HG03066 (cell line): ENCODE data around the gene CHST1.

Experiments used
- ATAC-seq: cut with Tn5 transposase; IDR thresholded peaks from one replicate; pipeline ENCODE4 v1.9.1; 2021; ENCODE audit warnings: low read depth; ENCODE audit not compliant: unreplicated experiment

CHST1 gene

DNA sequence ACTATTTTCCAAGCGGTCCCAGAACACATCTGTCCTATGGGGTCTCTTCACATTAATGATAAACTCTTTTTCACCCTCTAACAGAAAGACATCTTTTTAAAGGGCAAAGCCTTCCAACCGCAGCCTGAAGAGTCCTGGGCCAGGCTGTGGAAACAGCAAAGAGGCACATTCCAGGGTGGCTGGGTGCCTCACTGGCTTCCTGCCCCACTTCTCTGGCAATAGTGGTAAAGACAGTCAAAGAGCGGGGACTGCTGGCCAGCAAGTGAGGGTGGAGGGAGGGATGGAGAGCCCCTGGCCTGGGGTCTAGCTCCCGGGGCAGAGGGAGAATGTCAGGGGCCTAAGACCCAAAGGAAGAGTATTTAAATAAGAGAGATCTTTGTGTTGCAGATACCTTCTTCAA, 10.2 kb upstream of the CHST1 start:
- no peak for ATAC-seq

DNA sequence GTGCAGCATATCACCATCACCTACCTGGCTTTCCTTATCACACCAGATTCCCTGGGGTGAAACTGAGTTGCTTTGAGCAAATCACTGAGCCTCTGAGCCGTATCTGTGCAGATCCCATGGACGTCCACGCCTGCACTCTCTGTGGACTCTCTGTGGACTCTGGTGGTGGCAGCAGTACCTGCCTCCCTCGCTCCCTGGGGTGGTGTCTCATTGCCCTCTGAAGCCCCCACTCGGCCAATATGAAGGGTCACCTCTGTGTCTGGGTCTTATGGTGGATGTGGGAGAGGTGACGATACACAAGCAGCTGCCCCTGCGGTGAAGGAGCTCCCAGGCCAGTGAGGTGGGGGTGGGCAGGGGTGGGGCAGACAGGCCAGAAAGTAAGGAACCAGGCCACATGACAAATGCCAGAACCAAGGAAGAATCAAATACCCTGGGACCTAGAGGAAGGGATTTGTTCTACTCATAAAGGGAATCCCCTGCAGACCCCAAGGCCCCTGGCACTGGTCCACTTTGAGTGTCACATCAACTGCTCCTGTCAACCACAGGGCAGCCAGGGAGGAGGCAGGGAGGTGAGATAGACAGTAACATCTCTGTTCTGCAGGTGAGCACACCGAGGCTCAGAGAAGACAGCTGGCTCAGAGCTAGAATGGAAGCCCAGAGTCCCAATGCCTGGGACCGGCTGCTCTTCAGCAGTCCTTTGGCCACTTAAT, 9.2 kb upstream of the CHST1 start:
- ATAC-seq, result no peak

DNA sequence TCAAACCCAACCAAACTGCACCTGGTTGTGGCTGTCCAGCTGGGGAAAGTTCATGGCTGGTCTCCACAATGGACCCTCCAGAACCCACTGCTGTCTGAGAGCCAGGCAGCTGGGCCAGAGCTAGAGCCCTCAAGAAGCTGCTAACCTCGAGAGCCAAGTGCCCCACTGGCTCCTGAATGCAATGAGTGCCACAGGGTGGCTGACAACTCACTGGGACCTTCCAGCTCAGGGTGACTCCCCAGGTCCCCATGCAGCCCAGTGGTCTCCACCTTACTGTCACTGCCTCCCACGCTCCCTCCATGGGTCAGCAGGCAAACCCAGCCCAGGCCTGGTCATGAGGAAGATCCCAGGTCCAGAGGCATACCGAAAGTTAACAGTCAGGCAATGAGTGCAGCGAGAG, 8.0 kb upstream of the CHST1 start:
- ATAC-seq, result no peak

DNA sequence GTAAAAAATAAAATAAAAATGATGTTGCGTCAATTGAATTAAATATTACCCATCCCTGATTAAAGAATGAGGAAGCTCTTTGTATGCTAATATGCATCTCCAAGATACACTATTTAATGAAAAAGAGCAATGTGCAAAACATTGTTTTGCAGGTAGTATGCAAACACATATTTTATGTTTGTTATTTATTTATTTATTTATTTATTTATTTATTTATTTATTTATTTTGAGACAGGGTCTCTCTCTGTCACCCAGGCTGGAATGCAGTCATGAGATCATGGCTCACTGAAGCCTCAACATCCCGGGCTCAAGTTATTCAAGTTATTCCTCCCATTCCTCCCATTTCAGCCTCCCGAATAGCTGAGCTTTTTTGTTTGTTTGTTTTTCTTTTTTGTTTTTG, 7.2 kb upstream of the CHST1 start:
- ATAC-seq, result no peak

DNA sequence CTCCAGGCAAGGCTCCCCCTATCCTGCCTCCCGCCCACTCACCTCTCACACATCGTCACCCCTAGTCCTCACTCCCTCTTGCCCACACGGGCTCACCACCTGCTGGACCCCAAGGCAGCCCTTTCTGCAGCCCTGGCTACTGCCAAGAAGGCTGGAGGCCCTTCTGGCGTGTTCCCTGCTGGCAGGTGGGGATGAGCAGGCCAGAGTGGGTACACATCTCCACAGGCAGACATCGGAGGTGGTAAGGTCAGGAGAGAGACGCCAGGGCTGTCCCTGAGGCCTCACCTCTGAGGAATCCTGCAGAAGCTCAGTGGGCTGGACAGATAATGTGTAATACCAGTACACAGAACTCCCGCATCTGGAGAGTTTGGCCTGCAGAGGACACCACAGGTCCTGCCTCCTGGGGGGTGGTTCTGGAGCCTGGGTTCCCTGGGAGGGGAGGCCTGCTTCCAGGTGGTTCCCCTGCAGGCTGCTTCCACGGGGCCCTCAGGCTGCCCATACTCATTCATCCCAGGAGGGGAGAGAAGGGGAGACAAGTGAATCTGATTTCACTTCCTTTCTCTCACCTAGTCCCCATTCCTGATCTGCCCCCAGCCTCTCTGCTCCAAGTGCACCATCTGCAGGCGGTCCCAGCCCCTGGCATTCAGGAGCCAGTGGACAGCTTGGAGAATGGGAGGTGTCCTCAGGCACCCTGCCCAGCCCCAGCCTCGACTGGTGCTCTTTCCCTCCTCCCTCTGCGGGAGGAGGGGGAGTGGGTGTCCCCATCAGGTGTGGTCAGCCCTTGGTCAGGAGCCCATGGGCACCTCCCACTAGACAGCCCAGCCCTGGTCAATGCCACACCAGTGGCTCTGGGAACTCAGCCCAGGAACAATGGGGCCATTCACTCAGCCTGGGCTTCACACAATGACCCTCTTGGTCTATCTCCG, 6.1 kb upstream of the CHST1 start:
- ATAC-seq, result no peak

DNA sequence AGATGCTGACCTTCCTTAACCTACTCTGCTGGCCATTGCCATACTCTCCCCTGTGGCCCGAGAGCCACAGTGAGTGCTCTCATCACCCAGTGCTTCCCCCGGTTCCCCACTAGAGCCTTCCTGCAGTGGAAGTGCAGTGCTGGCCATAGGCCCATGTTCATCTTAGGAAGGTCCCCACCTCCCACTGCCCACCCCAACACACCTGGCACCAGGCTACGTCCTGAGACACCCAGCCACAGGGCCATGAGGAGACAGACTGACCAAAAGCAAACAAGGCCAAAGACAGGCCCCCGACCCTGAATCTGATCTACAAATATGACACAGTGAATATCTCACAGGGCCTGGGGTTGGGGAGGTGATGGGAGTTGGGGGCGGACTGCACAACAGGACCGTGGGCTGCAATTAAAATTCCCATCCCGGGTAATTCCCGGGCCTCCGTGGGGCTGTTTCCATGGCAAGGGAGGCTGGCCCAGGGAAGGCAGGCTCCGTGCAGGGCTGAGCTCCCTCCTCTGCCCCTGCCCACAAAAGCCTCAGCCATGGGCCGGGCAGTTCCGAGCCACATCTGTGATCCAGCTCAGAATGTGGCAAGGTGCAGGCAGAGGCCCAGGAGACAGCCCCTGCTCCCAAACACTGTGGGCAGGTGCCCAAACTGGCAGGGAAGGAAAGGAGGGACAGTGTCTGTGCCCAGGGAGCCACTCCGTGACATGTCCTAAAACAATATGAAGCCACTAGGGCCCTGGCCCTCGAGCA, 5.1 kb upstream of the CHST1 start:
- ATAC-seq, result no peak

DNA sequence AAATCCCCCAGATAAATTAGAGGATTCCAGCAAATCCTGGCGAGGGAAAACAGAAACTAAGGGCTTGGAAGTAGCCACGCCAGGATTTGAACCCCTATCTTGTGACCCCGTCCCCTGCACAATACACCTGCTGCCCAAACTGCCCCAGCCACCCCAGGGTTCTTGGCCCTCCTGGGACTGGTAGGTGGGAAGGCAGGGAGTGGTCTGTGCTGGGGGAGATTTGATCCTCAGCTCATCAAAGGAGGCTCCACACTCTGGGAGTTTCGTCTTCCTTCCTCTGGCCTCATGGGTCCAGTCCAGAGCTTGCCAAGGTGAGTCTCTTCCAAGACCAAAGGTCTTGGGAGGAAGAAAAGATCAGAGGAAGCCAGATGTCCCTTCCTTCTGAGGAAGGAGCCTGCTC, 4.5 kb upstream of the CHST1 start:
- no peak for ATAC-seq

DNA sequence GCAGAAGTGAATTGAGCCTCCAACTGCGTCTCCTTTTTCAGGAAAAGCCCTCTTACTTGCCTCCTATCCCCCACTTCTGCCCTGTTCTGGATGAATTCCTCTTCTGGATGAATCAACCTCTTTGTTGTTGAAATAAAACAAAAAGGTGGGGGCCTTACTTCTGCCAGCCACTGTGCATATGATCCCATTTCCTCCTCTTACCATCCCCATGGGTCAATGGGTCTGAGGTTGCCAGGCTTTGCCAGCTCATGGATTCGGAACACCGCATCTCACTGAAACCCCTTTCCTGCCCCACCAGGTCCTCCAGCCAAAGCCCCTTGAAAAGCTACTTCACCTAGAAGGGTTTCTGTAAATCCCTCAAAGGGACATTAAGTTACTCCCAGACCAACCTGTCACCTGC, 3.7 kb upstream of the CHST1 start:
- ATAC-seq, result no peak

DNA sequence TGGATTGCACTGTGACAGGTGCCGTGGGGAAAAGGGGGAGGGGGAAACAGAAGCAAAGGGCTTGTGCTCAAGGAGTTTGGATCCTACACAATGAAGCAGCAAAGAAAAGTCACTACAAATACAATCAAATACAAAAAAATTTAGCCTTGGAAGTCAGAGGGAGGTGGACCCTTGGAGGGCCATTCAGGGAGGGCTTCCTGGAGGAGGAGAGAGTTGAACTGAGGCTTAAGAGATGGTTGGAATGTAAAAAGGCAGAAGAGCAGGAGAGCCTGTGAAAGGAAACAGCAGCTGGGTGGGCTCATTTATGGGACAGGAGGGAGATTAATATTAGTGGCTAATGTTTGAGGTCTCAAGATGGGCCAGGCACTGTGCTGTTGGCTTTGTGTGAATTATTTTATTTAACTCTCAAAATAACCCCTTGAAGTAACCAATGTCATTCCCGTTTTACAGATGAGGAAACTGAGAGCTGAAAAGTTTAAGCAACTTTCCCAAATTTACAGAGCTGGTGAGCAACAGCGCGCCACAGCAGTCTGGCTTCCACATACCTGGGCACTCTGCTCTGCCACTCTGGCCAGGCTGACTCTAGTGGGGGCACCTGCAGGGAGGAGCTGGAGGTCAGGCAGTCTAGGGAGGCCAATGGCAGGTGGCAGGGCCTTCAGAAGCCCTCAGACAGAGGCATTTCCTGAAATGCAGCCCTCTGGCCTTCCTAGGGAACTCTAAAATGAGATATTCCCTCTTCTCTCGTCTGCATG, 2.7 kb upstream of the CHST1 start:
- no peak for ATAC-seq

DNA sequence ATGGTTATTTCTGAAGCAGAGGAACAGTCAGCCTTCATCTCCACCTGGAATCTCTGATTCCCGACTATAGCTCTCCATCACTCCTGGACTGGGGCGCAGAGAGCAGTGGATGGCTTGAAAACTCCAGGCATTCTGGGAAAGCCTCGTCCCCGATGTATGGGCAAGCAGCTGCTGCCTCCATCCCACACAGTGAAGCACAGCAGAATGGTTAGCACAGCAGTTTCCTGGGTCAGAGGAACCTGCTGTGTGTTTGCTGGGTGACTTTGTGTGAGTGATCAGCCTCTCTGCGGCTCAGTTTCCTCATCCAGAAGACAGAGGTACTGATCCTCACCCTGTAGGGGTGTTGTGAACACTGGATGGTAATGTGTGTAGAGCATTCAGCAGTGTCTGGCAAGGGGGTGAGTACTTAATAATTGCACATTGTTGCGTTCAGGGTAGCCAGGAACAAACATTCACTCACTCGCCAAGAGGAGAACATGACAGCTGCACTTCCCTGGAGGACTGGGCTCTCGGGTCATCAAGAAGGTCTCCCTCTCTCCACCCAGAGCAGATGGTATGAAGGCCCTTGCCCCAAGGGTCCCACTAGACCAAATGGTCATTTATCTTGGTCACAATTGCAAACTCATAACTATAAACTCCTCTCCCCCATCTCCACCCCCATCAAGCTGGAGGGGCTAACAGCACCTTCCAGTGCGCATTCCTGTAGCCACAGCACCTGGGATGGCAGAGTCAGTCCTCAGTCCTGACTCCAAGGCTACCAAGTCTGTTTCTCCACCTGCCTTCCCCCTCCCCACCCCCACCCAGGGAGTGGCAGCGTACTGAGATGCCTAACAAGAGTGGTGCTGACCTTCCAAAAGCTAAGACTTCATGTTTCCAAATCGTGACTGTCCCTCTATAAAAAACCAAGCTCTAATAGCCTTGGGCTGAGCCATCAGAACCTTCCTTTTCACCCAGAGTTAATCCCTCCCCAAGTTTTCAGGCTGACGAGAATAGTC, 1.5 kb upstream of the CHST1 start:
- ATAC-seq, result no peak

DNA sequence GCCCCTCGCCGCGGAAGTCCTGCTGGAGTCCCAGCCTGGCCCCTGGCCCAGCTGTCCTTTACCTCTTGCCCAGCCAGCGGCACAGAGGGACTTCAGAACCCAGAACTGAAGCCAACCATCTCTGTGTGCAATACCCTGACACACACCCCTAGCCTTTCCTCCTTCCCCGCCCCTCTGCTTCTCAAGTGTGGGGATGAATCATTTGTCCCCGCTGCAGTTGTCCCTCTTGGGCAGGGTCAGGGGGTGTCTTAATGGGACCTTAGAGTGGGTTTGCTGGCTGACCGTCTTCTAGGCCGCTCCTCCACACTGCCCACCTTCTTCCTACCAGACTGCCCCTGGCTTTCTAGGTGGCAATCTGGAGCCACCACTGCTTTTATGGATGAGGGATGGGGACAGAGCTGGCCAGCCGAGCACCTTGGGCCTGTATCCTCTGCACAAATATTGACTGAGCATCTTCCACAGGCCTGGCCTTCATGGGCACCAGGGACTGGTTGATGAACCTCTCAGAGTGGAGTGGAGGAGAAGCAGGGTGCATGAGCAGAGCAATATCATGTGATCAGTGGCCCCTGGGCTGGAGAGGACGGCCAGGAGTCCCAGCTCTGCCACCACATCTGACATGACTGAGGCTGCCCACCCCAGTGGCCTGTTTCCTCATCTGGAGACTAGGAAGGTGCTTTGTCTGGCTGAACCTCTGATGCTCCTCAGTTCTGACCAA, 668 bp upstream of the CHST1 start:
- no peak for ATAC-seq

DNA sequence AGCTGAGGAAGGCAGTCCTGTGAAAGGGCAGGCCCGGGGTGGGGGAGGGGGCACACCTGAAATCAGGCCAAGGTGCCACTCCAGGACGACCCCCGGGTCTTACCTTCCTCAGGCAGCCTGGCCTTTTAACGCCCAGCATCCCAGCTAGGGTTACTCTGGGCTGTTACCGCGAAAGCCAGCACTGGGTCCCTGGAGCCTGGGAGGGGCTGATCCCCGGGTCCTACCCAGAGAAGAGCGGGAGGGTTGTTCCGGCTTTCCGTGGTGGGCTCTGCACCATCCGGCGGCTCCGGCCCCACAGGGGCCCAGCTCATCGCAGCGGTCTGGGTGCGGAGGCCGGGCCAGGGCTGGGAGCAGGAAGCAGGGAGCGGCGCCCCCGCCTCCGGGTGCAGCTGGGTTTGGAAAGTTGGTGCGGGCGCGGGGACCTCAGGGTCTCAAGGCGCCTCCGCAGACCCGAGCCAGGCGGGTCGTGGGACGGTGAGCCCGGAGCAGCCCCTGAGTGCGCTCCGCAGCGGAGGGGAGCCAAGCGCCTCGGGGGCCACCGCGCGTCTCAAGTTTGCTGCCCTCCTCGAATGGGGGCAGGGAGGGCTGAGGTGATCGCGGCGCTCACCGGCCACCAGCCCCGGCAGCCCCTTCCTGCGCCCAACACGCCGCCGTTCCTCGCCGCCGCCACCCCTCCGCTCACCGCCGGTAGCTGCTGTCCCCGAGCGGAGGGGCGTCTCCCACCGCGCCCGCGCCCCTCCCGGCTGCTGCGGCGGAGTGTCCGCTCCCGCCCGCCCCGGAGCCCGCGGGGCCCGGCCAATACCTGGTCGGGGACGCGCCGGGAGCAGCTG, 831 bp downstream of the CHST1 start:
- no peak for ATAC-seq

DNA sequence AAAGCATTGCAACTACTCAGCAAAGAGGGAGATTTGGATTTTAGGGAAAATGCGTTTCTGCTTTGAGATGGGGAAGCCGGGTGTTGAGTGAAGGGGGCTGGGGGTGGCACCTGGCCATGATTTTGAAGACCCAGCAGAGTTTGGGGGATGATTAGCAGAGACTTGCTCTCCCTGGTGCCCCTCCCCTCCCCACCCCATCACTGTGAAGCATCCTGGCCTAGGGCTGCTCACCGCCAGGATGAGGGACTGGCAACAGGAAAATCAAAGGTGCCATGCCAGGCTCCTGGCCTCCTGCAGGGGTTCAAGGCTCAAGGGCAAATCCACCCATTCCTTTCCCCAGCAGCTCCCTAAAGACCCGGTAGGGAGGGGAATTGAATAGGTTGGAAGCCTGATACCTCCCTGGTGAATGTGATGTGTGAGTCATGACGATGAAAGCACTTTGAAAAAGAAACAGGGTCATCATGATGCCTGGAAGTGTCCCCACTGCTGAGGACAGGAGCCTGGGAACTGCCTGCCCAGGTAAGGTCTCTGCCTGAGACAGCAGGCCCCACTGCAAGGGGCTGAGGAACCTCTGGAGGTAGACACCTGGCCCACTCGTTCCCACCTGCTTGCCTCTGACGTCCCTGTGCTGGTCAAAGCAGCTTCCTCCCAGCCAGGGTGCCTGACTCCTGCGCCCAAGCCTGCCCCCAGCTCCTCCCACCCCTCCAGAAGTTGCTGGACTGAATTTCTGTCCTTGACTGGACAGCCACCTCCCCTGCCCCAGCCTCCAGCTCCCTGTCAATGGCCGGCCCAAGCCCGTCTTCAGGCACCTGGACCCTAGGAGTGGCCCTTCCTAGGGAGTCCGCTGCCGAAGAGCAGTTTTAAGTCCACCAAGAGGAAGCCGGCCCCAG, 1.7 kb downstream of the CHST1 start:
- no peak for ATAC-seq

DNA sequence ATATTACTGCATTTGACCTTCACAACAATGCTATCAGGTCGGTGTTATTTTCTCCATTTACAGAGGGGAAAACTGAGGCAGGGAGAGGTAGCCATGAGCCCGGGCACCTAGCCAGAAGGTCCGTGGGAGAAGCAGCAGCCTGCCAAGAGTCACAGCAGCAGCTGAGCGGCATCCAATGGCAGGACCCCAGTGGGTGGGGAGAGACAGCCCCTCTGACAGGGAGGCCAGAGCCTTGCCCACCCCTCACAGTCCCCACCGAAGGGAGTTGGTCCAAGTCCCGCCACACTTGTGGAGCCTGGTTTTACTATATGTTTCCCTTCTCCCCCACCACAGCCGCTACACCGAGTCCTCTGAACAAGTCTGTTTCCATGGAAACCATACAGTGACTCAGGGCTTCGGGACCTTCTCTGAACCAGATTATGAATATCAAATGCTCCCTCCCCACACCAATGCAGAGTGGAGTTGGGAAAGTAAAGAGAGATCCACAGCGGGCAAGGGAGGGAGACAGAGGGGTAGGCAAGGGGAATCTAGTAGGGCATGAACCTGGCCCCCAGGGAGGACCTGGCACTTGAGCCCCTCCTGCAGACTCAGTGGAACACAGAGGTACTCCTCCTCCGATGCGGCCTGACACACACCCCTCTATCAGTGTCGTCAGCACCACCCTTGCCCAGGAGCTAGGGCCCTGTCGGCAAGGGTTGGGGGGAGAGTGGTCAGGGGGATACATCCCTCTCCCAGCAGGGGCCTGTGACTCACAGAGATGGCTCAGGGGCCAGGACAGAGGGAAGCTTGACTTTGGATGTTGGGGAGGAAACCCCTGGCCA, 2.5 kb downstream of the CHST1 start:
- no peak for ATAC-seq

DNA sequence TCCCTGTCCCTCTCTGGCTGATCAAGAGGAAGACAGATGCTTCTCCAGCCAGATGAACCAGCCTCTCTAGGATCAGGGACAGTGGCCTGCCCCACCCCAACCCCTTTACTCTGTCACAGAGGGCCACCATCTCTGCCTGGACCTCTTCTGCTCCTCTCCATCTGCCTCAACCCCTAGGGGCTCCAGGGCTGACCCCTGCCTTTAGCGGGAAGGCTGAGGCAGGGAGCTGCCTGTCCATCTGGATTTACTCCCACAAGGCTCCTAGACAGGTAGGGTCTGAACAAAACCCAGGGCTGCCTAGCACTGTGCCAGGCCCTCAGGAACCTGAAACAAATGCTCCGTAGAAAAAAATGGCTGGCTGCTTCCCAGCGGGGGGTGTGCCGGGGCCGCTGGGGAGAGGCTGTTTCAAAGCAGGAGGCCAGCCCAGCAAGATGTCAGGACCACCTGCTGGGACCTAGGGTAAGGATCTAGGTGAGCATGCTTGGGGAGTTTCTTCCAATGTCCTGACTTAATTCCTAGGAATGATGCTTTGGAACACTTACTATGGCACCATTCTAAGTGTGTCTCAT, 3.2 kb downstream of the CHST1 start:
- no peak for ATAC-seq
